ENCODE measurements around the gene OCA2.

The OCA2 gene

GRCh38 chr15:28104326-28104725 lies 5.2 kb upstream of the OCA2 start:
- no peak for DNase-seq (ENCODE audit: low read depth in 2 of 2)

- DNase-seq (ENCODE audit: low read depth in 2 of 2) = no peak
These were observed 4.7 kb upstream of the OCA2 start for GRCh38 chr15:28103831-28104230.

- no peak for DNase-seq (ENCODE audit: low read depth in 2 of 2)
These were observed 2.9 kb upstream of the OCA2 start for GRCh38 chr15:28101983-28102441.

GRCh38 chr15:28101201-28101600 lies 2.1 kb upstream of the OCA2 start:
- DNase-seq (ENCODE audit: low read depth in 2 of 2) = no peak

- DNase-seq (ENCODE audit: low read depth in 2 of 2) = no peak
These were observed 1.5 kb upstream of the OCA2 start for GRCh38 chr15:28100516-28101195.

GRCh38 chr15:28099555-28100140 lies 533 bp upstream of the OCA2 start:
- DNase-seq (ENCODE audit: low read depth in 2 of 2) = no peak

GRCh38 chr15:28098360-28098765 lies 752 bp downstream of the OCA2 start:
- DNase-seq (ENCODE audit: low read depth in 2 of 2) = no peak

- no peak for DNase-seq (ENCODE audit: low read depth in 2 of 2)
These were observed 1.3 kb downstream of the OCA2 start for GRCh38 chr15:28097656-28098359.

GRCh38 chr15:28096670-28097431 lies 2.3 kb downstream of the OCA2 start:
- DNase-seq (ENCODE audit: low read depth in 2 of 2) = no peak

GRCh38 chr15:28096411-28096669 lies 2.8 kb downstream of the OCA2 start:
- no peak for DNase-seq (ENCODE audit: low read depth in 2 of 2)

- peak in 1 of 2 donors; percentile 23 for DNase-seq (ENCODE audit: low read depth in 2 of 2)
These were observed 4.2 kb downstream of the OCA2 start for GRCh38 chr15:28094732-28095521.

- DNase-seq (ENCODE audit: low read depth in 2 of 2) = no peak
These were observed 5.2 kb downstream of the OCA2 start for GRCh38 chr15:28093752-28094535.

- DNase-seq (ENCODE audit: low read depth in 2 of 2) = no peak
These were observed 7.8 kb downstream of the OCA2 start for GRCh38 chr15:28091313-28091712.

- peak in 1 of 2 donors; percentile 59 for DNase-seq (ENCODE audit: low read depth in 2 of 2)
These were observed 12.9 kb downstream of the OCA2 start for GRCh38 chr15:28086175-28086703.

- DNase-seq (ENCODE audit: low read depth in 2 of 2) = no peak
These were observed 13.5 kb downstream of the OCA2 start for GRCh38 chr15:28085489-28086174.

GRCh38 chr15:28084547-28084946 lies 14.6 kb downstream of the OCA2 start:
- DNase-seq (ENCODE audit: low read depth in 2 of 2) = no peak

- no peak for DNase-seq (ENCODE audit: low read depth in 2 of 2)
These were observed 16.0 kb downstream of the OCA2 start for GRCh38 chr15:28082891-28083684.

GRCh38 chr15:28081594-28081993 lies 17.5 kb downstream of the OCA2 start:
- no peak for DNase-seq (ENCODE audit: low read depth in 2 of 2)

- no peak for DNase-seq (ENCODE audit: low read depth in 2 of 2)
These were observed 18.7 kb downstream of the OCA2 start for GRCh38 chr15:28080386-28080785.

Measured in stimulated activated CD8-positive, alpha-beta memory T cell treated with anti-CD3 and anti-CD28 coated beads, Interleukin-7, amount 100 ng/mL, for 4 hours (primary cell).